GM19452 (cell line): ENCODE data around the gene FRMD6.
"Not testable (repeated sequence)": the region's sequence is repeated elsewhere in the genome, so short reads cannot be mapped to it uniquely, and the experiment has no call there.

ENCODE experiments used
- ATAC-seq: cut with Tn5 transposase; IDR thresholded peaks from one replicate; pipeline ENCODE4 v1.9.1; 2021; ENCODE audit not compliant: unreplicated experiment

Gene FRMD6

DNA sequence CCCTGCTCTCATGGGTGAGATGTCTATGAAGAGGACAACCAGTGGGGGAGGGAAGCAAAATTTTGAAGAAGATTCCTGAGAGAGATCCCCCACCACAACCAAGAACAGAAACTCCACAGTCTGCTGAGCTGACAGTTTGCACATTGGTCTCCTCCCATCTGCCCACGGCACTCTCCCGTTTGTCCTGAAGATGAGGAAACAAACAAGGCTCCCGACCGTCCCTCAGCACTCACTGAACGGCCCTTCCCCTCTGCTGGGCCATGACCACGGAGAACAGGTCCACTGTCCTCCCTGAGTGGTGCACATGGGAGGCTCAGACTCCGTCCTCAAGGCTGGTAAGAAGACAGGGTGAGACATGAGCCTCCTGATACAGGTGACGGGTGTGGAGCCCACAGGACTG lies 114.9 kb downstream of the FRMD6 start:
- not testable (repeated sequence) for ATAC-seq

DNA sequence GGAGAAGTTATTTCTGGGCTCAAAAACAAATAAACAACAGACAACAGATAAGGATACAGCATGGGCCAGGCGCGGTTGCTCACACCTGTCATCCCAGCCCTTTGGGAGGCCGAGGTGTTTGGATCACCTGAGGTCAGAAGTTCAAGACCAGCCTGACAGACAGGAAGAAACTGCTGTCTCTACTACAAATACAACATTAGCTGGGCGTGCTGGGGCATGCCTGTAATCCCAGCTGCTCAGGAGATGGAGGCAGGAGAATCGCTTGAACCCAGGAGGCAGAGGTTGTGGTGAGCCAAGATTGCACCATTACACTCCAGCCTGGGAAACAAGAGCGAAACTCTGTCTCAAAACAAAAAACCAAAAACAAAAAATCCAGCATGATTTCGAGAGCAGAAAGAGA lies 117.6 kb downstream of the FRMD6 start:
- ATAC-seq: not testable (repeated sequence)

DNA sequence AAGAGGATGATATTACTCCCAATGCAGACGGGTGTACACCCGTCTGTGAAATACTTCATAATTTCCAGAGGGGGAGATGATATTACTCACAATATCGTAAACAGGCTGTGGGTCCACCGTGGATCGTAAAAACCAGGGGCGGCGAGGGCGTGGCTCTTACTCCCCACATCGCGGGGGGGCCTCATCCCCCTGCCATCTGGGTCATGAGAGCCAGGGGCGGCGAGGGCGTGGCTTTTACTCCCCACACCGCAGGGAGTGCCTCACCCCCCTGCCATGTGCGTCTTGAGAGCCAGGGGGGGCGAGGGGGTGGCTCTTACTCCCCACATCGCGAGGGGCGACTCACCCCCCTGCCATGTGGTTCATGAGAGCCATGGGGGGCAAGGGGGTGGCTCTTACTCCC lies 122.5 kb downstream of the FRMD6 start:
- no peak for ATAC-seq

DNA sequence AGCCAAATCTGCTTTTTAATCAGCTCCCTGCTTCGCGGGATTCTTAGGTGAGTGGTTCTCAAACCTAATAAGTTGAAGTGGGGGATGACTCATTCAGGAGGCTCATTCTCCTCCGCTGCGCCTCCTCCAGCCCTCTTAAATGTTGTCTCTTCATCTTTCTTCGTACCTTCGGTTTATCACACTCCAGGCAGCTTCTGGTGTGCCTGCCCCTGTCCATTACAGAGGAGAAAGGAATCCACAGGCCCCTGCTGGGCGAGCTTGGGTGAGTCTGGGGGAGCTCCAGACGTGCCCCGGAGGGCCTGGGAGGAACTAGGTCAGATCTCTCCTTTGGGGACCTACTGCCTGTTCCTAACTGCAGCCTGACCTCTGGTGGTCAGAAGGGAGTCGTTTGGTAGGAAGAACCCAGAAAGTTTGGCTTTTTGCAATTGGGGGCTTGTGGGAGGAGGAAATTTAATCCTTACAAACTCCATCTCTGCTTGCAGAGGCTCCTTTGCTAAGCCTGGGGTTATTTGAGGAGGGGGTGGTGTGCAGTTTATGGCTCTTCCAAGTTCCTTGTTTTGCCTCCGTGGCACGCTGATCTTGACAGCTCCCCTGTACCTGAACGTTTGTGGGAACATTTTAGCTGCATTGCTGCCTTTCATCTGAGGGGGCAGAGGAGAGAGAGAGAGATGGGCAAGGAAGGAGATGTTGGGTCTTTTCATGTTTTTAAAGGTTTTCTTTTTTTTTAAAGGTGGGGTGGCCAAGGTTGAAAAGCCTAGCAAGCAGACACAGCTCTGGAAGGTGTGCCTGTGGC lies 124.6 kb downstream of the FRMD6 start:
- no peak for ATAC-seq

DNA sequence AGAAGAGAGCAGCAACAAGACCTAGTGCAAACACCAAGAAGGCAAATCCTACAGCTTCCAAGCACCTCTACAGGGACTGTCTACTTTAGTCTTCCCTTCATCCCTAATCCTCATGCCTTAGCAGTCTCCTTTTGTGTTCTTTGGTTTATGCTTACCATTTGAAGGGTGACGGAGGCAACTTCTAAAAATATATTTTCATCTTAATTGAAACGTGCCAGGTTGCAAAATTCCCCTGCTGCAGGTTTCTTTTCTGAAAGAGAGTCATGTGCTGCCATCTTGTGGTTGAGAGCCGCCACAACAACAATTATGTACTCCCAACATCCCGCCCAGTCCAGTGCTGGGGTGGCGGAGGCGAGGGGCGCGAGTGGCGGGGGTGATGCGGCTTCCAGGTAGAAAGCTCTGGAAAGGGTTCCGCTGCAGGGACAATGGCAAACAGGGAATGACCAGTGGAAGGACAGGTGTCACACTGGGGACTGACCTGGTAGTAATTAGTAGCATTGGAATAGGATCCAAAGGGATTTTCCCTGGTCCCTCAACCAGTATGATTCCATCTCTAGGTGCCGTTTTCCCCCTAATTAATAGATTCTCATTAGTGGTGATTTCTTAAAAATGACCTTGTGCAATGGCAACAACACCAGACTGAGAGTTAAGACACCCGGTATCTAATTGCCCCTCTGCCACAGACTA lies 128.4 kb downstream of the FRMD6 start:
- ATAC-seq: no peak
